DOHH2 (cell line): ENCODE measurements around the gene ACSF2.
"Not testable (repeated sequence)": the region's sequence is repeated elsewhere in the genome, so short reads cannot be mapped to it uniquely, and the experiment has no call there.

Source experiments
- EZH2phosphoT487 ChIP-seq: fragments of 200-600 bp; sonication (generic); IDR thresholded peaks from 2 replicates; pipeline ENCODE4 v1.6.1; 2017; ENCODE audit warnings: borderline replicate concordance, mild to moderate bottlenecking, antibody characterized with exemption, low read length, moderate library complexity, mixed read lengths
- TF ChIP-seq, protein P1 (sequence below): fragments of 200-600 bp; sonication (generic); IDR thresholded peaks from one replicate; pipeline ENCODE4 v1.5.1; 2014; ENCODE audit warnings: antibody characterized with exemption, mild to moderate bottlenecking, low read depth, low read length; ENCODE audit not compliant: poor library complexity, severe bottlenecking

GRCh38 chr17:50398672-50399071 lies 27.3 kb upstream of the ACSF2 start:
- TF ChIP-seq, protein P1, sequence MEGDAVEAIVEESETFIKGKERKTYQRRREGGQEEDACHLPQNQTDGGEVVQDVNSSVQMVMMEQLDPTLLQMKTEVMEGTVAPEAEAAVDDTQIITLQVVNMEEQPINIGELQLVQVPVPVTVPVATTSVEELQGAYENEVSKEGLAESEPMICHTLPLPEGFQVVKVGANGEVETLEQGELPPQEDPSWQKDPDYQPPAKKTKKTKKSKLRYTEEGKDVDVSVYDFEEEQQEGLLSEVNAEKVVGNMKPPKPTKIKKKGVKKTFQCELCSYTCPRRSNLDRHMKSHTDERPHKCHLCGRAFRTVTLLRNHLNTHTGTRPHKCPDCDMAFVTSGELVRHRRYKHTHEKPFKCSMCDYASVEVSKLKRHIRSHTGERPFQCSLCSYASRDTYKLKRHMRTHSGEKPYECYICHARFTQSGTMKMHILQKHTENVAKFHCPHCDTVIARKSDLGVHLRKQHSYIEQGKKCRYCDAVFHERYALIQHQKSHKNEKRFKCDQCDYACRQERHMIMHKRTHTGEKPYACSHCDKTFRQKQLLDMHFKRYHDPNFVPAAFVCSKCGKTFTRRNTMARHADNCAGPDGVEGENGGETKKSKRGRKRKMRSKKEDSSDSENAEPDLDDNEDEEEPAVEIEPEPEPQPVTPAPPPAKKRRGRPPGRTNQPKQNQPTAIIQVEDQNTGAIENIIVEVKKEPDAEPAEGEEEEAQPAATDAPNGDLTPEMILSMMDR: not testable (repeated sequence)
- TF ChIP-seq EZH2phosphoT487: not testable (repeated sequence)
